ENCODE measurements around the gene TMPRSS9. TPM values are rescaled to one million over a fixed set of nuclear protein-coding genes. Genes with fewer than 3 reads are reported as not detected.

Gene TMPRSS9
- total and polyA plus RNA-seq, 10 donors: 0.70 to 4.3 (median 2.7) TPM

GRCh38 chr19:2443785-2444182 lies 83.7 kb downstream of the TMPRSS9 start:
- Histone ChIP-seq H3K4me1 (peaks cover 7 to 19% (median 13%) of the 10 kb centered on the region in 6 donors), H3K36me3 (peaks cover 0 to 72% (median 21%) of the 10 kb centered on the region in 6 donors), H3K27me3 (replicated peaks in 1 of 7) (no peaks in the 10 kb centered on the region), H3K4me3 (no peak overlapping the region), H3K9me3 (no peaks in the 10 kb centered on the region), H3K27ac (no peak overlapping the region)
- DNase-seq: no peak
- intact Hi-C loops (cut with DNase I; ENCODE audit: low total_unique reads): no loop called here
- 92 to 96% (median 92%) methylated on average over 14 to 17 of the region's 17 CpGs for WGBS, 5 donors
- TF ChIP-seq CTCF (IDR thresholded peaks at IDR 0.05 in 8 of 11, conservative IDR thresholded peaks at IDR 0.05 in 3 of 11) (no peak), POLR2AphosphoS5 (IDR thresholded peaks at IDR 0.05) (no peak), POLR2A (IDR thresholded peaks at IDR 0.05) (no peak)

GRCh38 chr19:2444251-2445002 lies 84.4 kb downstream of the TMPRSS9 start:
- Histone ChIP-seq H3K4me1 (peaks cover 7 to 19% (median 13%) of the 10 kb centered on the region in 6 donors), H3K4me3 (no peak overlapping the region), H3K27ac (no peak overlapping the region), H3K9me3 (no peaks in the 10 kb centered on the region), H3K36me3 (peaks cover 0 to 72% (median 21%) of the 10 kb centered on the region in 6 donors), H3K27me3 (replicated peaks in 1 of 7) (no peaks in the 10 kb centered on the region)
- intact Hi-C loops (cut with DNase I; ENCODE audit: low total_unique reads): no loop called here
- TF ChIP-seq POLR2A (IDR thresholded peaks at IDR 0.05) (no peak), CTCF (IDR thresholded peaks at IDR 0.05 in 8 of 11, conservative IDR thresholded peaks at IDR 0.05 in 3 of 11) (no peak), POLR2AphosphoS5 (IDR thresholded peaks at IDR 0.05) (no peak)
- WGBS, 5 donors: 90 to 96% (median 95%) methylated on average over 22 to 34 of the region's 34 CpGs
- no peak for DNase-seq

GRCh38 chr19:2446381-2446780 lies 86.3 kb downstream of the TMPRSS9 start:
- peak overlapping the region in 3 of 8 donors; percentile 11 to 25 (median 23) for H3K27ac ChIP-seq
- DNase-seq: peak; percentile 83
- peaks cover 0 to 75% (median 17%) of the 10 kb centered on the region in 6 donors for H3K36me3 ChIP-seq
- H3K27me3 ChIP-seq (replicated peaks in 1 of 7): no peaks in the 10 kb centered on the region
- no peak for TF ChIP-seq POLR2A (IDR thresholded peaks at IDR 0.05)
- TF ChIP-seq POLR2AphosphoS5 (IDR thresholded peaks at IDR 0.05): peak; percentile 39 to 80 (median 73)
- no peaks in the 10 kb centered on the region for H3K9me3 ChIP-seq
- intact Hi-C loops (cut with DNase I; ENCODE audit: low total_unique reads): no loop called here
- peaks cover 7 to 19% (median 13%) of the 10 kb centered on the region in 6 donors for H3K4me1 ChIP-seq
- H3K4me3 ChIP-seq: peak overlapping the region in 1 of 8 donors; percentile 40
- WGBS, 5 donors: 8 to 24% (median 20%) methylated on average over 9 to 19 of the region's 19 CpGs

GRCh38 chr19:2449019-2449418 lies 89.0 kb downstream of the TMPRSS9 start:
- Histone ChIP-seq H3K4me3 (no peak overlapping the region), H3K27me3 (replicated peaks in 1 of 7) (no peaks in the 10 kb centered on the region), H3K36me3 (peaks cover 0 to 53% (median 0%) of the 10 kb centered on the region in 6 donors), H3K9me3 (no peaks in the 10 kb centered on the region), H3K4me1 (peaks cover 7 to 33% (median 13%) of the 10 kb centered on the region in 6 donors), H3K27ac (no peak overlapping the region)
- 92 to 95% (median 93%) methylated on average over 11 of the region's 11 CpGs for WGBS, 5 donors
- DNase-seq: no peak
- TF ChIP-seq POLR2A (IDR thresholded peaks at IDR 0.05) (no peak), POLR2AphosphoS5 (IDR thresholded peaks at IDR 0.05) (no peak), CTCF (IDR thresholded peaks at IDR 0.05 in 8 of 11, conservative IDR thresholded peaks at IDR 0.05 in 3 of 11) (no peak)
- intact Hi-C loops (cut with DNase I; ENCODE audit: low total_unique reads): no loop called here
